Measurements from ENCODE around the gene SEPTIN3. TPM values are rescaled to one million over a fixed set of nuclear protein-coding genes. Genes with fewer than 3 reads are reported as not detected.

Gene SEPTIN3
- total and polyA plus RNA-seq, 4 donors: 0.05 to 0.68 (median 0.63) TPM; not detected in 1

DNA sequence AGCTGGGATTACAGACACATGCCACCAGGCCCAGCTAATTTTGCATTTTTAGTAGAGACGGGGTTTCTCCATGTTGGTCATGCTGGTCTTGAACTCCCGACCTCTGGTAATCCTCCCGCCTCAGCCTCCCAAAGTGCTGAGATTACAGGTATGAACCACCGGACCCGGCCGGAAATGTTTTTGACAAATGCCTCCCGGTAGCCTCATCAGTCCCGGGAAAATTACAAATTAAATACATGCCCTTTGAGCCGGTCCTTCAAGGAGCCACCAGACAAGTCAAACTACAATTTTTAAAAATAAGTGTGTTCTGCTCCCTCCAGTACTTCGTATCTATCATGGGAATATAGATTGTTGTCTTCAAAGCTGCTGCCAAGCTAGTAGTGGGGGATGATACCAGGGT lies 46.9 kb downstream of the SEPTIN3 start:
- no peak for ATAC-seq (ENCODE audit: low FRiP score)
- 60 to 69% methylated on average over 10 of the region's 10 CpGs for WGBS, 2 donors

GRCh38 chr22:42018224-42018623 lies 49.0 kb downstream of the SEPTIN3 start:
- 35 to 39% methylated on average over 1 of the region's 1 CpG for WGBS, 2 donors
- ATAC-seq (ENCODE audit: low FRiP score): no peak
- no peak for DNase-seq
- H3K4me3 ChIP-seq (ENCODE audit: low read length in 2 of 2): no peak overlapping the region
- no peak overlapping the region for H3K27ac ChIP-seq (ENCODE audit: low read depth in 1 of 2, low read length in 2 of 2)
- peaks cover 0 to 1% of the 10 kb centered on the region in 2 donors for H3K27me3 ChIP-seq (ENCODE audit: control insufficient read depth in 1 of 2, insufficient read depth in 2 of 2, low read length in 1 of 2)
- intact Hi-C loops (cut with DNase I): no loop called here
- no peaks in the 10 kb centered on the region for H3K4me1 ChIP-seq (ENCODE audit: control insufficient read depth in 1 of 2, insufficient read depth in 2 of 2, low read length in 2 of 2)
- peaks cover 2% of the 10 kb centered on the region for H3K9me3 ChIP-seq (ENCODE audit: control insufficient read depth, low read length)
- no peaks in the 10 kb centered on the region for H3K36me3 ChIP-seq (ENCODE audit: control insufficient read depth in 1 of 2, insufficient read depth in 2 of 2, low read length in 1 of 2)

More for the DNA sequence above, 46.9 kb downstream of the SEPTIN3 start:
- Histone ChIP-seq H3K4me3 (ENCODE audit: low read length in 2 of 2) (no peak overlapping the region), H3K27me3 (ENCODE audit: control insufficient read depth in 1 of 2, insufficient read depth in 2 of 2, low read length in 1 of 2) (peaks cover 0 to 1% of the 10 kb centered on the region in 2 donors), H3K36me3 (ENCODE audit: control insufficient read depth in 1 of 2, insufficient read depth in 2 of 2, low read length in 1 of 2) (no peaks in the 10 kb centered on the region), H3K27ac (ENCODE audit: low read depth in 1 of 2, low read length in 2 of 2) (no peak overlapping the region), H3K9me3 (ENCODE audit: control insufficient read depth, low read length) (peaks cover 2% of the 10 kb centered on the region), H3K4me1 (ENCODE audit: control insufficient read depth in 1 of 2, insufficient read depth in 2 of 2, low read length in 2 of 2) (no peaks in the 10 kb centered on the region)
- DNase-seq: no peak
- intact Hi-C loops (cut with DNase I): no loop called here

Other genes starting within 250 kb of the SEPTIN3 start
- gene CCDC134, start 168.8 kb upstream of the SEPTIN3 start, total RNA-seq: 1 to 10 TPM; 4.1 to 7.3 TPM
- 1 to 10 TPM in 1 of 2 donors, not detected in 1; 1.0 TPM for gene CCDC134, start 168.8 kb upstream of the SEPTIN3 start, polyA plus RNA-seq
- 10 to 100 TPM; 68.2 to 86.3 TPM for gene SREBF2, start 136.3 kb upstream of the SEPTIN3 start, total RNA-seq
- 10 to 100 TPM; 11.0 to 19.2 TPM for gene SREBF2, start 136.3 kb upstream of the SEPTIN3 start, polyA plus RNA-seq
- not detected for gene SHISA8, start 54.4 kb upstream of the SEPTIN3 start, total RNA-seq
- gene SHISA8, start 54.4 kb upstream of the SEPTIN3 start, polyA plus RNA-seq: not detected
- gene TNFRSF13C, start 42.6 kb upstream of the SEPTIN3 start, total RNA-seq: under 1 TPM; 0.24 to 0.32 TPM
- gene TNFRSF13C, start 42.6 kb upstream of the SEPTIN3 start, polyA plus RNA-seq: not detected
- under 1 TPM; 0.58 to 0.84 TPM for gene CENPM, start 22.3 kb upstream of the SEPTIN3 start, total RNA-seq
- 1 to 10 TPM in 1 of 2 donors, not detected in 1; 2.6 TPM for gene CENPM, start 22.3 kb upstream of the SEPTIN3 start, polyA plus RNA-seq
- gene WBP2NL, start 29.3 kb downstream of the SEPTIN3 start, total RNA-seq: 1 to 10 TPM in 1 of 2 donors, under 1 TPM in 1; 0.81 to 2.9 TPM
- under 1 TPM in 1 of 2 donors, not detected in 1; 0.36 TPM for gene WBP2NL, start 29.3 kb downstream of the SEPTIN3 start, polyA plus RNA-seq
- 10 to 100 TPM; 22.3 to 27.6 TPM for gene NAGA, start 101.4 kb downstream of the SEPTIN3 start, total RNA-seq
- gene NAGA, start 101.4 kb downstream of the SEPTIN3 start, polyA plus RNA-seq: 10 to 100 TPM in 1 of 2 donors, 1 to 10 TPM in 1; 8.4 to 16.3 TPM
- gene PHETA2, start 104.8 kb downstream of the SEPTIN3 start, total RNA-seq: 10 to 100 TPM; 14.4 to 24.4 TPM
- 10 to 100 TPM; 12.8 to 16.6 TPM for gene PHETA2, start 104.8 kb downstream of the SEPTIN3 start, polyA plus RNA-seq
- 10 to 100 TPM; 62.9 to 71.3 TPM for gene SMDT1, start 110.3 kb downstream of the SEPTIN3 start, total RNA-seq
- 100 to 1,000 TPM in 1 of 2 donors, 10 to 100 TPM in 1; 93.8 to 143 TPM for gene SMDT1, start 110.3 kb downstream of the SEPTIN3 start, polyA plus RNA-seq
- 10 to 100 TPM; 30.6 to 34.1 TPM for gene NDUFA6, start 121.3 kb downstream of the SEPTIN3 start, total RNA-seq
- gene NDUFA6, start 121.3 kb downstream of the SEPTIN3 start, polyA plus RNA-seq: 10 to 100 TPM; 72.3 to 81.5 TPM
- 1 to 10 TPM; 1.0 to 1.1 TPM for gene CYP2D6, start 161.4 kb downstream of the SEPTIN3 start, total RNA-seq
- gene CYP2D6, start 161.4 kb downstream of the SEPTIN3 start, polyA plus RNA-seq: 1 to 10 TPM; 1.8 to 3.8 TPM

Measured in aorta (tissue), 5 donors.